GM18861 (cell line): ENCODE measurements around the gene TGOLN2.

ENCODE experiments used
- ATAC-seq: cut with Tn5 transposase; IDR thresholded peaks from one replicate; pipeline ENCODE4 v1.9.1; 2021; ENCODE audit not compliant: unreplicated experiment

Gene TGOLN2

GRCh38 chr2:85309699-85310321 is 18.0 kb downstream of the TGOLN2 start:
- no peak for ATAC-seq

DNA sequence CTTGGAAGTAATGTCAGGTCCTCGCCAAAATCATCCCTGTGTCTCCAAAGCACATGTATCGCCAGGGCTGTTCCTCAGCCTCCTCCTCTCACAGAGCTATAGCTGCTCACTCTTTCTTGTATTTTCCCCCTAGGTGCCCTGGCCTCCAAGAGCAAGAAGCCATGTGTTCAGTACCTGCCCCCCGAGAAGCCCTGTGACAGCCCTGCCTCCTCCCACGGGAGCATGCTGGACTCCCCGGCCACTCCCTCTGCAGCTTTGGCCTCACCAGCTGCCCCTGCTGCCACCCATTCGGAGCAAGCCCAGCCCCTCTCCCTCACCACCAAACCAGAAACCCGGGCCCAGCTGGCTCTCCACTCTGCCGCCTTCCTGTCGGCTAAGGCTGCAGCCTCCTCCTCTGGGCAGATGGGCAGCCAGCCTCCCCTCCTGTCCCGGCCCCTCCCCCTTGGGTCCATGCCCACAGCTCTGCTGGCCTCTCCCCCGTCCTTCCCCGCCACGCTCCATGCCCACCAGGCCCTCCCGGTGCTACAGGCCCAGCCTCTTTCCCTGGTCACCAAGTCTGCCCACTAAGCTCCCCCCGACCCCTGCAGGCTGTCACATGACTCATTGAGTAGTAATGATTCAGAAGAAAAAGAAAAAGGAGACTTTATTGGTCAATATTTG is 18.8 kb downstream of the TGOLN2 start:
- no peak for ATAC-seq

DNA sequence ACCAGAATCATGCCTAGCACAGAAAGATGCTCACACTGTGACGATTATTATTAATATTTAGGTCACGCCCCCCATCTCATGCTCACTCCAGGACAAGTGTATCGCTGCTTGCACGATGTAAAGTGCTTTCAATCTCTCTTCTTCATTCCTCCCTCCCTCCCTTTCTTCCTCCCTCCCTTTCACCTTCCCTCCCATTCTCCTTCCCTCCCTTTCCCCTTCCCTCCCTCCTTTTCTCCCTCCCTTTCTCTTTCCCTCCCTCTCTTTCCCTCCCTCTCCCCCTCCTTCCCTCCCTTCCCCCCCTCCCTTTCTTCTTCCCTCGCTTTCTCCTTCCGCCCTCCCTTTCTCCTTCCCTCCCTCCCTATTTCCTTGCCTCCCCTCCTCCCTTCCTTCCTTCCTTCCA is 19.6 kb downstream of the TGOLN2 start:
- ATAC-seq, result no peak

DNA sequence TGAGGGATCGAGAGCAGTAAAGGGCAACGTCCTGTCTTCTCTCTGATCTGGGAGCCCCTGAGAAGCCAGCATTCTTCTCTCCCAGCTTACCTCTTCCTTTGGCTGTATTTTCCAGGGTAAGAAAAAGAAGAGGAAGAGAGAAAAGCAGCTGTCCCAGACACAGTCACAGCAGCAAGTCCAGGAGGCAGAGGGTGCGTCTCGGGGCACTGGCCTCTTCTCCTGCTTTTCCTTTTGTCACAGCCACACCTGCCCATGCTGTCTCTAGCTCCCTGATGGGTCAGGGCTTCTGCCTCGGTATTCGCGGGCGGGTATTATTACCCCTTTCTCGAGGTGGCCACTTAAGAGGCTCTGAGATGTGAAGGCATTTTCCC is 20.3 kb downstream of the TGOLN2 start:
- no peak for ATAC-seq

DNA sequence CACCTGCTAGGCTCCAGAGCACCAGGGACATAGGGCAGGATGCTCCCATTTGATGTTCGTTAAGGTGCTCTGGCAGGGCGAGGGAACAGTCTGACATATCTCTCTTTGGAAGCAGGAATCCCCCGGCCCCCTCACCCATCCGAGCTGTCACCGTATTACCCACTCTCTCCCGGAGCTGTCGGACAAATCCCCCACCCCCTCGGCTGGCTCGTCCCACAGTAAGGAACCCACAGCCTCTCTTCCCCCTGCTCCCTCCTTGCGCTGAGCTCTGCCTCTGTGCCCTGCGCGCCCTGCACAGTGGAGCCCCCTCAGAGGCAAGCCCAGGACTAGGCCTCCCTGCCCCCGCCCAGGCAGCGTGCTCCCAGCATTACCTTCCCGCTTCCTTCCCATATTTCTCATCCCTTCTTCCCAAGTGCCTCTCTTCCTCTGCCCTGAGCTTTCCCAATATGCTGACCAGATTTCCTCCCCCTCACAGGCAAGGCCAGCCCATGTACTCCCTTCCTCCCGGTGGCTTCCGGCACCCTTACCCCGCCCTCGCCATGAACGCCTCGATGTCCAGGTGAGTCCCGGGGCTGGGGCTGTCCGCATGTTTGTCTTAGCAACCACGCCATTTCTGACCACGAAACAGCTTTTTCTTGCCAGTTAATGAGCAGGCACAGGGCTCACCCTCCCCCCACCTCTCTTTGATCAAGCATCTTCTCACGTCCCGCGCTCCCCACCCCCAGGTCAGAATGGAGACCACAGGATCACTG is 23.8 kb downstream of the TGOLN2 start:
- no peak for ATAC-seq

DNA sequence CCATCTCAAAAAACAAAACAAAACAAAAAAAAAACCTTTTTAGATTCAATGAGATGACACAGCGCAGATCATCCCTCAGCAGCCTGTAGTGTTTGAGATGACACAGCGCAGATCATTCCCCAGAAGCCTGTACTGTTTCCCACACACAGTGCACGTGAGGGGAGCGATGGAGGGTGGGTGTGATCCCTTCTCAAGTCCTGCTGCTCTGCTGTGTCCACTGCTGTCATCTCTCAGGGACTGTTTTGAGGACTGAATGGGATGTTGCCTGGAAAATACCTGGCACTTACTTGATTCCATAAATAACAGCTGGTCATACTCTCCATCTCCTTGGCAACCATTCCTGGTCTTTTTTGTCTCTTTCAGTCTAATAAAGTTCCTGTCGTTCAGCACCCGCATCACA is 25.7 kb downstream of the TGOLN2 start:
- no peak for ATAC-seq

DNA sequence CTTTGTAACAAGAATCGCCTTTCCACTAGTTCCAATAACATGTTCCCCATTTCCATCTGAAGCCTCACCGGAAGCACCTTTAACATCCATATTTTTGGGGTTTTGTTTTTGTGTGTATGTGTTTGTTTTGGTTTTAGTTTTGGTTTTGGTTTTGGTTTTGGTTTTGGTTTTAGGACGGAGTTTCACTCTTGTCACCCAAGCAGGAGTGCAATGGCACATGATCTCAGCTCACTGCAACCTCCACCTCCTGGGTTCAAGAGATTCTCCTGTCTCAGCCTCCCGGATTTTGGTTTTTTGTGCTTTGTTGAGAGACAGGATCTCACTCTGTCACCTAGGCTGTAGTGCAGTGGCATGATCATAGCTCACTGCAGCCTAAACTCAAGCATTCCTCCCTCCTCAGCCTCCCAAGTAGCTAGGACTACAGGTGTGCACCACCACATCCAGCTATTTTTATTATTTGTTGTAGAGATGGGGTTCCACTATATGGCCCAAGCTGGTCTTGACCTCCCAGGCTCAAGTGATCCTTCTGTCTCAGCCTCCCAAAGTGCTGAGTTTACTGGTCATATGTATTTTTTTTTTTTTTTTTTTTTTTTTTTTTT is 36.3 kb downstream of the TGOLN2 start:
- ATAC-seq, result no peak

DNA sequence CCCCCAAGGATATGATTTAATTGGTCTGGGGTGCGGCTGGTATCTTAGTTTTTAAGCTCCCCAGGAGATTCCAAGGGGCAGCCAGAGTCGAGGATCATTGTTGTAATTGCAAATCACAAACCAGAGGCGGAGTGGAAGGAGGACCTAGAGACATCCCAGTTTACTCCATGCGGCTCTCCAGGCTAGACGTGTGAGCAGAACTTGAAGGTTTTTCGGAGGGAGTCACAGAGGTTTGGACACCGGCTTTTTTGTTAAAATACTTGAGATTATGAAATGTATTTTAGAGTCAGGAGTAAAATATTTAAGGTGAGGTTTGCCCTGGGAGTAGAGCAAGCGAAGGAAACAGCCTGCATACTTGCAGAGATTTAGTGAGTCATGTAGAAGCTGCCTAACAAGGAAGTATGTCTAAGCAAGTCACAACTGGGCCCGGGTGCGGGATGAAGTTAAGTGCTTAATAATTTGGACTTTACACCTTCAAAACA is 39.5 kb downstream of the TGOLN2 start:
- no peak for ATAC-seq

- no peak for ATAC-seq
These were observed 40.1 kb downstream of the TGOLN2 start for GRCh38 chr2:85287721-85288120.

DNA sequence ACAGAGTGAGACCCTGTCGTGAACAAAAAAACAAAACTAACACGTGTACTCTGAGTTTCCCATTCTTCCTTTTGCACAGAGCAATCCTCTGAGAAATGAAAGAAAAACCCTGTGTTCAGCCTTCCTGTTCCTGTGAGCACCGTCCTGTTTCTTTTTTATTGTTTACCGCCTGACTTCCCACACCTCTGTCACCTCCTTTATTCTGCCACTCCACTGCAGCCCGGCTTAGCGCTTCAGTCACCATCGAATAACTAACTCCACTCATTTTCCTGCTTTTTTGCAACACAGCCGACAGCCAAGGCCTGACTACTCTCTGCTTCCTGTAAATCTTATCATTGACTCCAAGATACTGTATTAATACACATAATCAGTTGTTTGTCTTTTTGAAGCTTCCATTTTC is 40.9 kb downstream of the TGOLN2 start:
- ATAC-seq, result no peak

- ATAC-seq, result no peak
These were observed 44.1 kb downstream of the TGOLN2 start for GRCh38 chr2:85283641-85284040.

GRCh38 chr2:85282914-85283313 is 44.9 kb downstream of the TGOLN2 start:
- no peak for ATAC-seq

- no peak for ATAC-seq
These were observed 46.2 kb downstream of the TGOLN2 start for GRCh38 chr2:85281553-85281952.

GRCh38 chr2:85278361-85278760 is 49.4 kb downstream of the TGOLN2 start:
- no peak for ATAC-seq

DNA sequence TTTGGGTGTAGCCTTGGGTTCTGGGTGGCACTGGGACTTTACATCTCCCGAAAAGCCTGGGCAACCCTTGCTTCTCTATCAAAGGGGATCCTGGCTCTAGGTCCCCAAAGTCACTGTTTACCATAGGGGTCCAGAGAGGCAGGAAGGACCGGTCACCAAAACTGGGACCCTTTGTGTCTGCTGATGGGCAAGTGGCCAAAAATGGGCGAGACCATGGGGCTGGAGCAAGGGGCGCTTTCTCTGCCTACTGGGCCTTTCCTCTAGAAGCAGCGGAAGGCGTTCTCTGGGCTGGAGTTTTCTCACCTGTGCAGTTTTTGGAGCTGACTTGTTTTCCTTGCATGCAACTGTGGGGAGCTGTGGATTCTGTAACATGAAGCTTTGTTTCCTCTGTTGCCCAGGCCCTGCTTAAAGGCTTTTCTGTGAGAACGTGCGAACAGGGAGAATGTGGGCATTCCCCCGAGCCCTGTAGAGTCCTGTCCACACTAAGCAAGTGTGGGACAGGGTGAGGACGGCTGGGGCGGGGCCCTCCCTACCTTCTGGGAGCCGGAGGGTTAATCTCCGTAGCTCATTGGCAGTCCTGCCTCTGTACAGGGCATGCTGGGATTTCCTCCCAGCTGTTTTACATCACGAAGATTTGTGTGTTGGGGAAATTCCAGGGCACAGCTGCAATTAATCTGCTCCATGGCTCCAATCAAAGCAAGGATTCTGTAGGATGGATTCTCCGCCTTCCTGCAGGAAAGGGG is 50.2 kb downstream of the TGOLN2 start:
- no peak for ATAC-seq

DNA sequence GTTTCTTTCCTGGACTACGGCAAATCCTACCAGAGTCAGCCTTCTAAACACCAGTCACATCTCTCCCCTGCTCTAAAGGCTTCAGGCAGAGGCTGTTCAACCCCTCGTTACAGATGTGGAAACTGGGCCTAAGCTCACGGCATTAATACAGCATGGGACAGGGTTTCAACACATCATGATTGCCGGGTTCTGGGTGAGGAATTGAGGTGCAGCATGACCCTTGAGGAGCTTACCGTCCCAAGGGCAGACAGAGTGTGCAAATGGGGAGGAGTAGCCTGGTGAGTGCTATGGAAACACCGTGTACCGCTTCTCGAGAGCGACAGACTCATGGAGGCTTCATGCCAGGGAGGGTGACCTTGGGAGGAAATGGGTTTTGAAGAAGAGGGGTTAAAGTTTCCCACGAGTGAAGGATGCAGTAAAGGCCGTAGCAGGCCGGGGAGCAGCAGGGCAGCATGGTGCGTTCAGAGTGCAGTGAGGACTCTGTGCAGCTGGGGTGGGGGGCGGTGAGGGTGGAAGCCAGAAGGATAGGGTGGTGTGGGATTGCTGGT is 51.1 kb downstream of the TGOLN2 start:
- ATAC-seq, result no peak

DNA sequence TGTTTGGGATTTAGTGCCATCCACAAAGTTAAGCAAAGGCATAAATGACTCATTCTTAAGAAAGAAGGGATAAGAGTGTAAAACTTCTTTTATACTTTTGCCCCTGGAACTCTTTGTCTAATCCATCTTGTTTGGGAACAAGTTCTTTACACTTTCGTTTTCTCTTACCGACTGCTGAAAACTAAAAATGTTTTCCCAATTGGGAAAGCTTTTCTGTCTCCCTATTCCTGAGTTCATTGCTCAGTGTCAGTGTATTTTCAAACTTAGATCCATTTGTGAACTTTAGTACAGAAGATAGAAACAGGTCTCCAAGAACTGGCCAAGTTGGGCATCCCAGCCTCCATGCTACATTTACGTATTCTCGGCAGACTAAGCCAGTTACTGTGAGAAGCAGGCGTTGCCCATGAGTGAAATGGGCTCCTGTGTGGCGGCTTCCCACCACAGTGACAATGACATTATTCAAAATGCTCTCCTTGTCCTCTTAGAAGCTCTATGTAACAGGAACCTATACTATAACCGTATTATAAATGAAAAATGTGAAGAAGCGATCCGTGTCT is 51.7 kb downstream of the TGOLN2 start:
- ATAC-seq, result no peak

DNA sequence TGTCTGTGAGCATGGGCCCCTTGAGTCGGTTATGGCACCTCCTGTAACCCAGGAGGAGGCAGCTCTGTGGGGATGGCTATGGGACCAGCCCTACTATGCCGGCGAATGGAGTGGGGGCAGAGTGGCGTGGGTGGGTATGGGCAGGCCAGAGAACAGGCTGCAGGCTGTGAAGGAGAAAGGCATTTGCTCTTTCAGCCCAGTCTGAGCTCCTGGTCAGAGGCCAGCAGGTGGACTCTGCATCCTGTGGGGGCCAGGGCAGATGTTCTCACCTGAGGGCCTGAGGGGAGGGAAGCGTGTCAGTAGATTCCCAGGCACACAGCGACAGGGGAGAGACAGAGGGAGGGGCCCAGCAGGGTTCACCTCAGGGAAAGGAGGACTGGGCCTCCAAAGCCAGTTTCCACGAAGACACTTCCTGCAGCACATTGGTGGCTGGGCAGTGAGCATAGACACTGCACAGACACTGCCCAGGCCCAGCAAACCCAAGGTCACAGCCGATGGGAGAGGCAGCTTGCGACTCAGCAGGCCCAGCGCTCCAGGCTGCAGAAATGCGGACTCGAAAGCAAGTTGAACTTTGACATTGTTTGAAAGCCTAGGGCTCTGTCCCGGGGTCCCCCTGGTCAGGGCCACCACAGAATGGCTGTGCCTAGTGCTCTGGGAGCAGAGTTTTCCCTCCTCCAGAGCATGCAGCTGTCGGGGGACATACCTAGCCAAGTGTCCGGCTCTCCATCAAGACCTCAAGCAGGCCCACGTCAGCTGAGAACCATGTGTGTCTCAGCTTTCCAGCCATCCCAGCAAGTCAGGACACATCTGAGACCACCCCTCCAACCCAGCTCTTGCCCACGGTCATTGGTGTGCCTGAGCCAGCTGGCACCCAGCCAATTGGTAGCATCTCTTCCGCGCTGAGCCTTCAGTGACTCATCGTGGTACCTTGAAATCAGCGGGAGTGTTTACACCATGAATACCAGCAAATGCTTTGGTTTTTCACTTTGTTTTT is 53.8 kb downstream of the TGOLN2 start:
- no peak for ATAC-seq

DNA sequence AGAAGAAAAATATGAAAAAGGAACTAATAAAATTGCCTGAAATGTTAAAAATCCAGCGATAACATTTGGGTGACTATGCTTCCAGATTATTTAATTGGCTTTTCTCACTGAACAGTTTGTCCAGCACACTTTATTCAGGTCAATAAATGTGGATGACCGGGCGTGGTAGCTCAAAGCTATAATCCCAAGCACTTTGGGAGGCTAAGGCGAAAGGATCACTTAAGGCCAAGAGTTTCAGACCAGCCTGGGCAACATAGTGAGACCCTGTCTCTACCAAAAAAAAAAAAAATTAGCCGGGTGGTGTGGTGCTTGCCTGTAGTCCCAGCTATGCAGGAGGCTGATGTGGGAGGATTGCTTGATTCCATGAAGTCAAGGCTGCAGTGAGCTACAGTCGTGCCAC is 55.4 kb downstream of the TGOLN2 start:
- ATAC-seq, result no peak
